Neural cell (in vitro differentiated cells): ENCODE measurements around the gene FBXO42. TPM values are rescaled to one million over a fixed set of nuclear protein-coding genes. Genes with fewer than 3 reads are reported as not detected.
A peak's percentile ranks its signal among the peaks of the same experiment; 100 is the strongest.

ENCODE experiments used
- H2AFZ ChIP-seq: fragments of 200-600, 300-800 bp; sonication (generic), shearing (Covaris generic); 2 replicates; pipeline ENCODE4 v1.6.0; 2014; ENCODE audit warnings: low read depth, mild to moderate bottlenecking, antibody characterized with exemption, low read length, moderate library complexity
- H3F3A ChIP-seq: fragments of 200-600 bp; shearing (Covaris generic); 2 replicates; pipeline ENCODE4 v1.6.1; 2016; ENCODE audit warnings: mild to moderate bottlenecking, moderate library complexity, mixed read lengths, antibody characterized with exemption, low read length; ENCODE audit not compliant: insufficient read depth, poor library complexity, severe bottlenecking
- H3K27ac ChIP-seq: fragments of 200-600, 300-800 bp; sonication (generic), shearing (Covaris generic); 2 replicates; pipeline ENCODE4 v1.5.1; 2014; ENCODE audit warnings: mild to moderate bottlenecking, low read length, moderate library complexity
- H3K27me3 ChIP-seq: fragments of 300-800, 200-600 bp; sonication (generic), shearing (Covaris generic); 2 replicates; pipeline ENCODE4 v1.6.0; 2014; ENCODE audit warnings: mild to moderate bottlenecking, low read depth, low read length, moderate library complexity; ENCODE audit not compliant: insufficient read depth
- H3K36me3 ChIP-seq: fragments of 300-800, 200-600 bp; sonication (generic), shearing (Covaris generic); 2 replicates; pipeline ENCODE4 v1.5.1; 2014; ENCODE audit warnings: mild to moderate bottlenecking, antibody characterized with exemption, low read length, moderate library complexity; ENCODE audit not compliant: insufficient read depth
- H3K4me2 ChIP-seq: fragments of 300-800, 200-600 bp; sonication (generic), shearing (Covaris generic); 2 replicates; pipeline ENCODE4 v1.6.0; 2014; ENCODE audit warnings: mild to moderate bottlenecking, low read length
- H3K4me3 ChIP-seq: fragments of 300-800, 200-600 bp; sonication (generic), shearing (Covaris generic); 2 replicates; pipeline ENCODE4 v1.5.1; 2014; ENCODE audit warnings: mild to moderate bottlenecking, low read length, moderate library complexity
- H3K79me2 ChIP-seq: fragments of 200-600 bp; shearing (Covaris generic); replicated peaks from 2 replicates; pipeline ENCODE4 v1.6.0; 2014; ENCODE audit warnings: mild to moderate bottlenecking, low read length, moderate library complexity; ENCODE audit not compliant: insufficient read depth
- H3K9ac ChIP-seq: fragments of 300-800, 200-600 bp; sonication (generic), shearing (Covaris generic); 2 replicates; pipeline ENCODE4 v1.6.1; 2016; ENCODE audit warnings: mild to moderate bottlenecking, low read length, mixed read lengths
- H3K9me2 ChIP-seq: fragments of 200-600 bp; shearing (Covaris generic); 2 replicates; pipeline ENCODE4 v1.6.1; 2016; ENCODE audit warnings: mild to moderate bottlenecking, low read length, mixed read lengths; ENCODE audit not compliant: insufficient read depth
- H3K9me3 ChIP-seq: fragments of 200-600, 300-800 bp; sonication (generic), shearing (Covaris generic); 2 replicates; pipeline ENCODE4 v1.6.1; 2016; ENCODE audit warnings: mild to moderate bottlenecking, mixed run types, low read length, moderate library complexity, mixed read lengths
- H4K20me1 ChIP-seq: fragments of 200-600 bp; shearing (Covaris generic); 2 replicates; pipeline ENCODE4 v1.6.1; 2016; ENCODE audit warnings: mild to moderate bottlenecking, mixed run types; ENCODE audit not compliant: insufficient read depth
- EP300 ChIP-seq: fragments of 450-650 bp; conservative IDR thresholded peaks from 2 replicates; pipeline ENCODE4 v1.6.1; 2014; ENCODE audit warnings: antibody characterized with exemption, mild to moderate bottlenecking, moderate library complexity; ENCODE audit not compliant: poor library complexity, severe bottlenecking
- EZH2 ChIP-seq: fragments of 200-600, 300-800 bp; shearing (Covaris generic), sonication (generic); IDR thresholded peaks from 2 replicates; pipeline ENCODE4 v1.6.1; 2014; ENCODE audit warnings: antibody characterized with exemption, low read length, borderline replicate concordance, mild to moderate bottlenecking; ENCODE audit not compliant: insufficient read depth, poor library complexity, severe bottlenecking
- MXI1 ChIP-seq: fragments of 450-650 bp; conservative IDR thresholded peaks from 2 replicates; pipeline ENCODE4 v1.6.1; 2014; ENCODE audit warnings: antibody characterized with exemption, mild to moderate bottlenecking; ENCODE audit not compliant: poor library complexity, severe bottlenecking
- POLR2AphosphoS5 ChIP-seq: IDR thresholded peaks from 2 replicates; pipeline ENCODE4 v1.6.1; 2012
- RAD21 ChIP-seq: fragments of 450-650 bp; conservative IDR thresholded peaks from 2 replicates; pipeline ENCODE4 v1.6.1; 2014; ENCODE audit warnings: antibody characterized with exemption, mild to moderate bottlenecking, moderate library complexity
- SMC3 ChIP-seq: fragments of 450-650 bp; conservative IDR thresholded peaks from 2 replicates; pipeline ENCODE4 v1.6.1; 2014; ENCODE audit warnings: antibody characterized with exemption, mild to moderate bottlenecking, moderate library complexity; ENCODE audit not compliant: poor library complexity
- TAF1 ChIP-seq: IDR thresholded peaks from 2 replicates; pipeline ENCODE4 v1.6.1; 2012; ENCODE audit warnings: low read depth
- polyA plus RNA-seq: library from polyadenylated mRNA; depleted of rRNA; stranded (reverse); fragments of >200 nt; gene quantifications from 2 replicates; pipeline ENCODE4 v1.2.3, GENCODE V29; 2014
- TF ChIP-seq, protein P1 (sequence below): IDR thresholded peaks from 2 replicates; pipeline ENCODE4 v1.6.1; 2012; ENCODE audit warnings: borderline replicate concordance
- TF ChIP-seq, protein P2 (sequence below): fragments of 450-650 bp; IDR thresholded peaks from 2 replicates; pipeline ENCODE4 v1.5.1; 2014; ENCODE audit warnings: antibody characterized with exemption, mild to moderate bottlenecking, moderate library complexity; ENCODE audit not compliant: poor library complexity, severe bottlenecking

FBXO42 gene
- polyA plus RNA-seq, 1 donor from 2014 or later: 30.1 TPM

DNA sequence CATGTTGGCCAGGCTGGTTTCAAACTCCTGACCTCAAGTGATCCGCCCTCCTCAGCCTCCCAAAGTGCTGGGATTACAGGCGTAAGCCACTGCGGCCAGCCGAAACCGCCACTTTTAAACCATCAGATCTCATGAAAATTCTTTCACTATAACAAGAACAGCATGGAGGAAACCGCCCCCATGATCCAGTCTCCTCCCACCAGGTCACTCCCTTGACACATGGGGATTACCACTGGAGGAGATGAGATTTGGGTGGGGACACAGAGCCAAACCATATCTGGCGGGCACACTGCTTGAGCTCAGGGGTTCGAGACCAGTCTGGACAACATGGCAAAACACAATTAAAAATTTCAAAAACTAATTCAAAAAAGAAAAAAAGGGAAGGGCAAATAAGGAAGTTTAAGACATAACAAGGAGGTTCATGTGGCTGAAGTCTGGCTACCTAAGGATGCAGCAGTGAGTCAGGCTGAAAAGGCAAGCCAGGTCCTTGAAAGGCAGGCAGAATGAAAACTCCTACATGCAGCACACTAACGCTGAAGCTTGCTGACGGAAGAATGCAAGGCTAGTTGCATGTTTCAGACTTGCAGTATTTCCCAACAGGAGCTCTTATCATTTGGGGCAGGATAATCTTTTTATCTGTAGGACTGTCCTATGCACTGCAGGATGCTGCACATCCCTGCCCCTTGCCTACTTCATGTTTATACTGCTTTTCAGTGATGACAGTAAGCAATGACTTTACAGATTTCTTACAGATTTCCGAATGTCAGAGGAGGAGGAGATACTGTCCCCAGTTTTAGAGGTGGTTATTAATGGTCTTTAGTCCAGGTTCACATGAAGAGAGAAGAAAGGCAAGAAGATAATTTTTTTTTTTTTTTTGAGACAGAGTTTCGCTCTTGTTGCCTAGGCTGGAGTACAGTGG, 49.3 kb downstream of the FBXO42 start:
- Histone ChIP-seq H3K79me2 (no peaks in the 10 kb centered on the region), H2AFZ (no peak overlapping the region), H3K4me2 (no peak overlapping the region), H3K9ac (no peak overlapping the region), H3K9me3 (no peaks in the 10 kb centered on the region), H4K20me1 (no peaks in the 10 kb centered on the region), H3K36me3 (no peaks in the 10 kb centered on the region), H3F3A (no peaks in the 10 kb centered on the region), H3K27me3 (no peaks in the 10 kb centered on the region), H3K4me3 (no peak overlapping the region), H3K27ac (no peak overlapping the region), H3K9me2 (no peaks in the 10 kb centered on the region)
- TF ChIP-seq RAD21: no peak
- no peak for TF ChIP-seq MXI1
- TF ChIP-seq POLR2AphosphoS5: no peak
- TF ChIP-seq, protein P1, sequence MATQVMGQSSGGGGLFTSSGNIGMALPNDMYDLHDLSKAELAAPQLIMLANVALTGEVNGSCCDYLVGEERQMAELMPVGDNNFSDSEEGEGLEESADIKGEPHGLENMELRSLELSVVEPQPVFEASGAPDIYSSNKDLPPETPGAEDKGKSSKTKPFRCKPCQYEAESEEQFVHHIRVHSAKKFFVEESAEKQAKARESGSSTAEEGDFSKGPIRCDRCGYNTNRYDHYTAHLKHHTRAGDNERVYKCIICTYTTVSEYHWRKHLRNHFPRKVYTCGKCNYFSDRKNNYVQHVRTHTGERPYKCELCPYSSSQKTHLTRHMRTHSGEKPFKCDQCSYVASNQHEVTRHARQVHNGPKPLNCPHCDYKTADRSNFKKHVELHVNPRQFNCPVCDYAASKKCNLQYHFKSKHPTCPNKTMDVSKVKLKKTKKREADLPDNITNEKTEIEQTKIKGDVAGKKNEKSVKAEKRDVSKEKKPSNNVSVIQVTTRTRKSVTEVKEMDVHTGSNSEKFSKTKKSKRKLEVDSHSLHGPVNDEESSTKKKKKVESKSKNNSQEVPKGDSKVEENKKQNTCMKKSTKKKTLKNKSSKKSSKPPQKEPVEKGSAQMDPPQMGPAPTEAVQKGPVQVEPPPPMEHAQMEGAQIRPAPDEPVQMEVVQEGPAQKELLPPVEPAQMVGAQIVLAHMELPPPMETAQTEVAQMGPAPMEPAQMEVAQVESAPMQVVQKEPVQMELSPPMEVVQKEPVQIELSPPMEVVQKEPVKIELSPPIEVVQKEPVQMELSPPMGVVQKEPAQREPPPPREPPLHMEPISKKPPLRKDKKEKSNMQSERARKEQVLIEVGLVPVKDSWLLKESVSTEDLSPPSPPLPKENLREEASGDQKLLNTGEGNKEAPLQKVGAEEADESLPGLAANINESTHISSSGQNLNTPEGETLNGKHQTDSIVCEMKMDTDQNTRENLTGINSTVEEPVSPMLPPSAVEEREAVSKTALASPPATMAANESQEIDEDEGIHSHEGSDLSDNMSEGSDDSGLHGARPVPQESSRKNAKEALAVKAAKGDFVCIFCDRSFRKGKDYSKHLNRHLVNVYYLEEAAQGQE: no peak
- no peak for TF ChIP-seq EP300
- no peak for TF ChIP-seq TAF1
- TF ChIP-seq, protein P2, sequence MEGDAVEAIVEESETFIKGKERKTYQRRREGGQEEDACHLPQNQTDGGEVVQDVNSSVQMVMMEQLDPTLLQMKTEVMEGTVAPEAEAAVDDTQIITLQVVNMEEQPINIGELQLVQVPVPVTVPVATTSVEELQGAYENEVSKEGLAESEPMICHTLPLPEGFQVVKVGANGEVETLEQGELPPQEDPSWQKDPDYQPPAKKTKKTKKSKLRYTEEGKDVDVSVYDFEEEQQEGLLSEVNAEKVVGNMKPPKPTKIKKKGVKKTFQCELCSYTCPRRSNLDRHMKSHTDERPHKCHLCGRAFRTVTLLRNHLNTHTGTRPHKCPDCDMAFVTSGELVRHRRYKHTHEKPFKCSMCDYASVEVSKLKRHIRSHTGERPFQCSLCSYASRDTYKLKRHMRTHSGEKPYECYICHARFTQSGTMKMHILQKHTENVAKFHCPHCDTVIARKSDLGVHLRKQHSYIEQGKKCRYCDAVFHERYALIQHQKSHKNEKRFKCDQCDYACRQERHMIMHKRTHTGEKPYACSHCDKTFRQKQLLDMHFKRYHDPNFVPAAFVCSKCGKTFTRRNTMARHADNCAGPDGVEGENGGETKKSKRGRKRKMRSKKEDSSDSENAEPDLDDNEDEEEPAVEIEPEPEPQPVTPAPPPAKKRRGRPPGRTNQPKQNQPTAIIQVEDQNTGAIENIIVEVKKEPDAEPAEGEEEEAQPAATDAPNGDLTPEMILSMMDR: no peak
- TF ChIP-seq EZH2: no peak
- TF ChIP-seq SMC3: no peak

DNA sequence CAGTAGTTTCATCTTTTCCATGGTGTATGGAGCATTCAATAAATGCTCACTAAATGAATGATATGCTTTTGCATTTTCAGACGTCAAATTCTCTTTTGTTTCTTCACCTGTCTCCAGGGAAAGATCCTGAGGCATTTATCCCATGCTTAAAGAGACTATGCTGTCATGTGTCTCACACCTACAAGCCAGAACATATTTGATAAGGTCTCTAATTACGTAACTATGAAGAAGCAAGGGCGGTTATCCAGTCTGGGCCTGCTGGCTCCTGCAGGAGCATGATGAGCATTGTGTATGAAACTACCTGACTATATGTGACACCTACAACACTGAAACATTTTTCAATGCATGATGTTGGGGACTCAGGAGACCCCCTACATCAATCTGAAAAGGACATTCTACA, 51.8 kb downstream of the FBXO42 start:
- Histone ChIP-seq H3K27me3 (no peaks in the 10 kb centered on the region), H3K9me2 (no peaks in the 10 kb centered on the region), H3K36me3 (no peaks in the 10 kb centered on the region), H3K9me3 (no peaks in the 10 kb centered on the region), H3K9ac (no peak overlapping the region), H3K79me2 (no peaks in the 10 kb centered on the region), H3F3A (no peaks in the 10 kb centered on the region), H3K4me2 (no peak overlapping the region), H3K27ac (peak overlapping the region; percentile 48), H2AFZ (no peak overlapping the region), H4K20me1 (no peaks in the 10 kb centered on the region), H3K4me3 (no peak overlapping the region)
- TF ChIP-seq SMC3 (no peak), POLR2AphosphoS5 (peak; percentile 14)
